Mesenteric fat pad (tissue), 1 donor: ENCODE measurements around the gene MRPL11. TPM values are rescaled to one million over a fixed set of nuclear protein-coding genes. Genes with fewer than 3 reads are reported as not detected.
"Not testable (repeated sequence)": the region's sequence is repeated elsewhere in the genome, so short reads cannot be mapped to it uniquely, and the experiment has no call there.

Source experiments
- DNase-seq: peaks from one replicate; pipeline ENCODE4 v3.0.0-alpha.2; 2020; ENCODE audit warnings: low spot score
- total RNA-seq: library from RNA; stranded (reverse); fragmentation: NEBNext Ultra II Directional; extraction: Animal tissue kit (Norgen Biotek cat#: 25700); gene quantifications from one replicate; pipeline ENCODE4 v1.2.1, GENCODE V29; 2021
- donor health status: DM: yes; HTN: yes; CAD: no.

MRPL11 gene
- total RNA-seq, 1 donor from 2014 or later: 32.2 TPM

GRCh38 chr11:66467756-66468155, 29.1 kb upstream of the MRPL11 start:
- DNase-seq: no peak

GRCh38 chr11:66467034-66467659, 28.5 kb upstream of the MRPL11 start:
- no peak for DNase-seq

GRCh38 chr11:66466225-66467033, 27.8 kb upstream of the MRPL11 start, which contains the start of gene PELI3:
TSS of gene PELI3 (plus strand) at chr11:66466905. CDS start at chr11:66468129, 1,224 bp downstream.
- peak; percentile 98 for DNase-seq

- no peak for DNase-seq
Observed at GRCh38 chr11:66465373-66466224, 27.0 kb upstream of the MRPL11 start.

- no peak for DNase-seq
Observed at GRCh38 chr11:66464916-66465315, 26.3 kb upstream of the MRPL11 start.

- not testable (repeated sequence) for DNase-seq
Observed at GRCh38 chr11:66464116-66464515, 25.5 kb upstream of the MRPL11 start.

GRCh38 chr11:66462911-66463310, 24.3 kb upstream of the MRPL11 start:
- no peak for DNase-seq

- no peak for DNase-seq
Observed at GRCh38 chr11:66462010-66462409, 23.4 kb upstream of the MRPL11 start.

- DNase-seq: no peak
Observed at GRCh38 chr11:66459138-66459778, 20.6 kb upstream of the MRPL11 start.

- no peak for DNase-seq
Observed at GRCh38 chr11:66457826-66458225, 19.2 kb upstream of the MRPL11 start.

- no peak for DNase-seq
Observed at GRCh38 chr11:66454828-66455227, 16.2 kb upstream of the MRPL11 start.

- no peak for DNase-seq
Observed at GRCh38 chr11:66454247-66454646, 15.6 kb upstream of the MRPL11 start.

GRCh38 chr11:66451663-66452062, 13.0 kb upstream of the MRPL11 start:
- DNase-seq: no peak

- DNase-seq: no peak
Observed at GRCh38 chr11:66450560-66450959, 11.9 kb upstream of the MRPL11 start.

GRCh38 chr11:66448523-66448922, 9.9 kb upstream of the MRPL11 start:
- no peak for DNase-seq

GRCh38 chr11:66447012-66447411, 8.4 kb upstream of the MRPL11 start:
- DNase-seq: no peak

GRCh38 chr11:66443602-66444001, 5.0 kb upstream of the MRPL11 start:
- no peak for DNase-seq

- DNase-seq: not testable (repeated sequence)
Observed at GRCh38 chr11:66440940-66441282, 2.3 kb upstream of the MRPL11 start.

- not testable (repeated sequence) for DNase-seq
Observed at GRCh38 chr11:66440101-66440939, 1.7 kb upstream of the MRPL11 start.

GRCh38 chr11:66437979-66438503, 607 bp downstream of the MRPL11 start:
- DNase-seq: no peak
